CD4-positive, alpha-beta T cell (primary cell): ENCODE results near the gene LAMA3. TPM values are rescaled to one million over a fixed set of nuclear protein-coding genes. Genes with fewer than 3 reads are reported as not detected.

Experiments
- ATAC-seq: fragments of 200-7000 bp; cut with Tn5 transposase; one replicate; pipeline ENCODE4 v1.10.0; 2022; ENCODE audit warnings: mild to moderate bottlenecking; ENCODE audit not compliant: poor library complexity
- CTCF ChIA-PET: fragments of 350-600 bp; sonication (Branson Sonifier 250); formaldehyde crosslinking; loops from one replicate; lab custom pipeline; 2021; ENCODE audit warnings: antibody characterized with exemption, inconsistent platforms; lab: Charles Lee
- POLR2A ChIA-PET: fragments of 350-600 bp; sonication (Branson Sonifier 250); formaldehyde crosslinking; loops from one replicate; lab custom pipeline; 2021; ENCODE audit warnings: antibody characterized with exemption, inconsistent platforms; lab: Charles Lee
- DNase-seq, 14 experiments: peaks; one replicate each; pipeline ENCODE4 v3.0.0-alpha.2; 2013 to 2020; ENCODE audit warnings: mixed read lengths in 2 of 14
- H3K27ac ChIP-seq, 2 donors: one replicate each; pipeline versions ENCODE4 v1.5.1 to v1.7.0; 2013; ENCODE audit warnings: low read length in 2 of 2, low read depth in 1 of 2, mild to moderate bottlenecking in 1 of 2
- H3K27me3 ChIP-seq, 2 experiments: 1 replicate in 1 of 2; 2 replicates in 1 of 2; pipeline versions ENCODE4 v1.6.1 to v1.7.0; 2013; ENCODE audit warnings: low read length in 2 of 2, control low read depth in 1 of 2, mild to moderate bottlenecking in 1 of 2, moderate library complexity in 1 of 2; ENCODE audit not compliant: insufficient read depth in 2 of 2, control insufficient read depth in 1 of 2
- H3K36me3 ChIP-seq: one replicate; pipeline ENCODE4 v1.6.1; 2013; ENCODE audit warnings: low read length, control low read depth; ENCODE audit not compliant: insufficient read depth
- H3K4me1 ChIP-seq: one replicate; pipeline ENCODE4 v1.6.1; 2013; ENCODE audit warnings: low read length, control low read depth; ENCODE audit not compliant: insufficient read depth
- H3K4me3 ChIP-seq: one replicate; pipeline ENCODE4 v1.5.1; 2013; ENCODE audit warnings: mild to moderate bottlenecking, low read length, moderate library complexity
- H3K9me3 ChIP-seq, 2 experiments: 1 replicate in 1 of 2; 2 replicates in 1 of 2; pipeline versions ENCODE4 v1.6.1 to v1.7.0; 2013; ENCODE audit warnings: low read length in 2 of 2, mild to moderate bottlenecking in 2 of 2, control low read depth in 1 of 2, moderate library complexity in 1 of 2; ENCODE audit not compliant: control insufficient read depth in 1 of 2, insufficient read depth in 1 of 2
- H3K27ac Mint-ChIP-seq: one replicate; pipeline ENCODE4 v1.8.0; 2020; ENCODE audit warnings: mixed read lengths
- H3K27me3 Mint-ChIP-seq: one replicate; pipeline ENCODE4 v1.8.0; 2021; ENCODE audit warnings: mixed read lengths
- H3K36me3 Mint-ChIP-seq: one replicate; pipeline ENCODE4 v1.8.0; 2021; ENCODE audit warnings: low read depth, mixed read lengths
- H3K4me1 Mint-ChIP-seq: one replicate; pipeline ENCODE4 v1.8.0; 2021; ENCODE audit warnings: low read depth, mixed read lengths
- H3K4me3 Mint-ChIP-seq: one replicate; pipeline ENCODE4 v1.8.0; 2020; ENCODE audit warnings: mild to moderate bottlenecking, mixed read lengths
- H3K9me3 Mint-ChIP-seq: one replicate; pipeline ENCODE4 v1.8.0; 2020; ENCODE audit warnings: mixed read lengths
- CTCF ChIP-seq: fragments of 200-600 bp; IDR thresholded peaks from one replicate; pipeline ENCODE4 v1.8.0; 2022; ENCODE audit warnings: antibody characterized with exemption, mild to moderate bottlenecking
- intact Hi-C, 2 experiments: fragments of 100-400 bp; cut with DNase I in 1 of 2; cut with micrococcal nuclease in 1 of 2; formaldehyde crosslinking; loops; one replicate each; pipeline versions ENCODE4 v1.15.1 to v1.9.0; 2023 to 2025; cut with DNase I, micrococcal nuclease
- total RNA-seq, 174 experiments: library from RNA in 2 of 174; stranded (reverse) in 2 of 174; gene quantifications; one replicate each; pipeline ENCODE4 v1.2.3 and lab custom pipeline; 2021 to 2026

Gene LAMA3
- total RNA-seq, 2 experiments from 2014 or later: 0.19 TPM; not detected in 1

DNA sequence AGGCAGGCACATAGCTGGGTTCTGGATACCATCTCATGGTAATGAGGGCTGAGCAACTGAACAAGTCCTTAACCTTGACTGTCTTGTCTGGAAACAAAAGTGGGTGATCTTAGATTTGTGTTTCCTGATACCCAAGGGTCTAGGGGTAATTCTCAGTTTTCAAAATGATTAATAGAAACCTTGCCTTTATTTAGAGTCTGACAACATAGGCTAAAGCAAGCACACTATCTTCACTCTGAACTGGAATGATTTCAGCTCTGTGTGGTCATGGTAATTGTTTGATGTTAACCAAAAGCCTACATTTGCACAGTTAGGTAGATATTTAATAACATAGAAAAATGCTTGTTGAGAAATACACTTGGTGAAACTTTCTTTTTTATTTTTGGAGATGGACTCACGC is 6.8 kb upstream of the LAMA3 start:
- Mint-ChIP-seq H3K36me3 (no peaks in the 10 kb centered on the region), H3K27ac (no peak overlapping the region), H3K9me3 (no peaks in the 10 kb centered on the region), H3K27me3 (peaks cover 60% of the 10 kb centered on the region), H3K4me3 (no peak overlapping the region), H3K4me1 (no peaks in the 10 kb centered on the region)
- Histone ChIP-seq H3K4me1 (no peaks in the 10 kb centered on the region), H3K9me3 (no peaks in the 10 kb centered on the region), H3K27me3 (peaks cover 8 to 10% of the 10 kb centered on the region in 2 experiments), H3K4me3 (no peak overlapping the region), H3K36me3 (no peaks in the 10 kb centered on the region), H3K27ac (no peak overlapping the region)
- TF ChIP-seq CTCF: no peak
- ChIA-PET POLR2A (no interaction called here), CTCF (no interaction called here)
- ATAC-seq (no peak), DNase-seq (no peak)
- intact Hi-C loops: no loop called here

- CTCF ChIA-PET: no interaction called here
- DNase-seq (no peak), ATAC-seq (no peak)
- POLR2A ChIA-PET: no interaction called here
- Histone ChIP-seq H3K4me3 (no peak overlapping the region), H3K27me3 (peaks cover 12 to 14% of the 10 kb centered on the region in 2 experiments), H3K27ac (no peak overlapping the region), H3K36me3 (no peaks in the 10 kb centered on the region), H3K4me1 (no peaks in the 10 kb centered on the region), H3K9me3 (no peaks in the 10 kb centered on the region)
- H3K27me3 Mint-ChIP-seq: peaks cover 66% of the 10 kb centered on the region
- H3K4me1 Mint-ChIP-seq: no peaks in the 10 kb centered on the region
- no peak overlapping the region for H3K4me3 Mint-ChIP-seq
- TF ChIP-seq CTCF: no peak
- H3K36me3 Mint-ChIP-seq: no peaks in the 10 kb centered on the region
- intact Hi-C loops: no loop called here
- H3K27ac Mint-ChIP-seq: no peak overlapping the region
- no peaks in the 10 kb centered on the region for H3K9me3 Mint-ChIP-seq
These were observed 6.1 kb upstream of the LAMA3 start for GRCh38 chr18:23683155-23683554.

DNA sequence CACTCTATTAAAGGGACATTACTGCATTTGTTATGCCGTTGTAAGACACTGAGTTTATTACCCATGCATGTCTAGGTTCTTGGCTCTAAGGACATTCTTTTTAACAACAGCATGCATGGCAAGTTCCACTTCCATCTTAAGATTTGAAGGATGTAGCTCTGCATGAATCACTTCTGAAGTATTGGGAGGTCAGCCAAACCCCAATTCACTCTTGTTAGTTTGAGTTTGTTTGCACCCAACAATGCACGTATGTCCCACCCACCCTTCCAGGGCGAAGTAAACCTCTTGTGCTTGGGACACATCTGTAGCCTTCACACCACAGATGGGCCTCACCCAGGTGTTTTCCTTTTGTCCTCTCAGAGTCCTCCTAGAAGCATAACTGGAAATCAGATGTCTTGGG is 5.6 kb upstream of the LAMA3 start:
- ATAC-seq: no peak
- H3K9me3 Mint-ChIP-seq: no peaks in the 10 kb centered on the region
- CTCF ChIA-PET: no interaction called here

More for the DNA sequence above, 5.6 kb upstream of the LAMA3 start:
- POLR2A ChIA-PET: no interaction called here
- no peak overlapping the region for H3K4me3 ChIP-seq
- H3K27me3 ChIP-seq: peaks cover 13 to 20% of the 10 kb centered on the region in 2 experiments
- peaks cover 67% of the 10 kb centered on the region for H3K27me3 Mint-ChIP-seq
- no peaks in the 10 kb centered on the region for H3K36me3 Mint-ChIP-seq
- H3K4me3 Mint-ChIP-seq: no peak overlapping the region
- no peaks in the 10 kb centered on the region for H3K36me3 ChIP-seq
- H3K9me3 ChIP-seq: no peaks in the 10 kb centered on the region
- no peak for DNase-seq
- peaks cover 2% of the 10 kb centered on the region for H3K4me1 Mint-ChIP-seq
- no peak for TF ChIP-seq CTCF
- H3K27ac Mint-ChIP-seq: no peak overlapping the region
- intact Hi-C loops: no loop called here
- H3K27ac ChIP-seq: no peak overlapping the region
- H3K4me1 ChIP-seq: peaks cover 2% of the 10 kb centered on the region
